ENCODE data around the gene GABPA.
"Not testable (repeated sequence)": the region's sequence is repeated elsewhere in the genome, so short reads cannot be mapped to it uniquely, and the experiment has no call there.

GABPA gene

DNA sequence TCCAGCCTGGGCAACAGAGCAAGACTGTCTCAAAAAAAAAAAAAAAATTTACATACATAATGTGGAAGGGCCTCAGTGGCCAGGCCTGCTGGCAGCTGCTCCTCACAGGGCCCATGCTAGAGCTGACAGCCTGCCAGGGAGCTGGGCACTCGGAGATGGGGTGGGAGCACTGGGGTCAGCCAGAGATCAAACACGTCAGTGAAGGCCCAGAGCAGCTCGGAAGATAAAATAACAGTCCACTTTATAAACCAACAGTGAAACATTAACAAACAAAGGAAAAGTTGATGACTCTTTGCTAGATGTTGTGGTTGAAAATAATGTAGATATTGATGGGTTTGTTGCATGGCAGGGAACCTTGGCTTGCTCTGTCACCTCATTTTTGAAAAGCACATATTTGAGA lies 42.8 kb upstream of the GABPA start:
- H3K27ac ChIP-seq (ENCODE audit: low read length, poor library complexity, severe bottlenecking), result no peak overlapping the region

DNA sequence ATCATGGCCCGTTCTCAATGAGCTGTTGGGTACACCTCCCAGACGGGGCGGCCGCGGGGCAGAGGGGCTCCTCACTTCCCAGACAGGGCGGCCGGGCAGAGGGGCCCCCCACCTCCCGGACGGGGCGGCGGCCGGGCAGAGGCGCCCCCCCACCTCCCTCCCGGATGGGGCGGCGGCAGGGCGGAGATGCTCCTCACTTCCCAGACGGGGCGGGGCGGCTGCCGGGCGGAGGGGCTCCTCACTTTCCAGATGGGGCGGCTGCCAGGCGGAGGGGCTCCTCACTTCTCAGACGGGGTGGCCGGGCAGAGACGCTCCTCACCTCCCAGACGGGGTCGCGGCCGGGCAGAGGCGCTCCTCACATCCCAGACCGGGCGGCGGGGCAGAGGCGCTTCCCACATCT lies 39.3 kb upstream of the GABPA start:
- H4K8ac ChIP-seq (ENCODE audit: low read length); H3K36me3 ChIP-seq (ENCODE audit: control insufficient read depth in 1 of 2, insufficient read depth in 2 of 2, low read depth in 1 of 2, low read length in 2 of 2); H3K14ac ChIP-seq (ENCODE audit: low read length in 2 of 2); DNase-seq; H3K23ac ChIP-seq (ENCODE audit: low read length in 2 of 2); H3K4me1 ChIP-seq (ENCODE audit: control insufficient read depth, insufficient read depth, low read depth, low read length); H2AK5ac ChIP-seq (ENCODE audit: low read length, severe bottlenecking); H2AFZ ChIP-seq (ENCODE audit: low read depth, low read length); H3K18ac ChIP-seq (ENCODE audit: low read depth in 1 of 2, low read length in 2 of 2); H3K4me3 ChIP-seq (ENCODE audit: insufficient read depth in 1 of 2, low read depth in 1 of 2, low read length in 2 of 2); H4K91ac ChIP-seq (ENCODE audit: low read length); H2BK12ac ChIP-seq (ENCODE audit: low read length in 2 of 2); H3K27me3 ChIP-seq (ENCODE audit: control insufficient read depth in 1 of 2, insufficient read depth in 1 of 2, low read length in 2 of 2); H3K9ac ChIP-seq (ENCODE audit: low read length); H3K9me3 ChIP-seq (ENCODE audit: control insufficient read depth, low read length); H2BK120ac ChIP-seq (ENCODE audit: low read depth, low read length); H3K4ac ChIP-seq (ENCODE audit: low read depth in 1 of 2, low read length in 2 of 2); H3K4me2 ChIP-seq (ENCODE audit: low read length, poor library complexity, severe bottlenecking); H2BK5ac ChIP-seq (ENCODE audit: low read depth, low read length, poor library complexity, severe bottlenecking); H2BK15ac ChIP-seq (ENCODE audit: low read depth, poor library complexity, severe bottlenecking); H3K79me1 ChIP-seq (replicated peaks; ENCODE audit: low read length, poor library complexity, severe bottlenecking); H3K27ac ChIP-seq (ENCODE audit: low read length, poor library complexity, severe bottlenecking): not testable (repeated sequence)
- WGBS, result 89% methylated on average over 19 of the region's 36 CpGs

More for the DNA sequence above, 42.8 kb upstream of the GABPA start:
- H4K91ac ChIP-seq (ENCODE audit: low read length), result no peak overlapping the region
- 50% methylated on average over 1 of the region's 3 CpGs for WGBS
- H3K4me1 ChIP-seq (ENCODE audit: control insufficient read depth, insufficient read depth, low read depth, low read length), result no peaks in the 10 kb centered on the region
- no peak overlapping the region for H2BK5ac ChIP-seq (ENCODE audit: low read depth, low read length, poor library complexity, severe bottlenecking)
- no peaks in the 10 kb centered on the region for H3K36me3 ChIP-seq (ENCODE audit: control insufficient read depth in 1 of 2, insufficient read depth in 2 of 2, low read depth in 1 of 2, low read length in 2 of 2)
- H3K9ac ChIP-seq (ENCODE audit: low read length), result no peak overlapping the region
- no peak overlapping the region for H2AFZ ChIP-seq (ENCODE audit: low read depth, low read length)
- no peak overlapping the region for H2BK15ac ChIP-seq (ENCODE audit: low read depth, poor library complexity, severe bottlenecking)
- H3K27me3 ChIP-seq (ENCODE audit: control insufficient read depth in 1 of 2, insufficient read depth in 1 of 2, low read length in 2 of 2), result no peaks in the 10 kb centered on the region
- no peak overlapping the region for H2BK120ac ChIP-seq (ENCODE audit: low read depth, low read length)
- H4K8ac ChIP-seq (ENCODE audit: low read length), result no peak overlapping the region
- no peak overlapping the region for H3K4ac ChIP-seq (ENCODE audit: low read depth in 1 of 2, low read length in 2 of 2)
- no peak overlapping the region for H3K14ac ChIP-seq (ENCODE audit: low read length in 2 of 2)
- H3K9me3 ChIP-seq (ENCODE audit: control insufficient read depth, low read length), result no peaks in the 10 kb centered on the region
- H3K4me2 ChIP-seq (ENCODE audit: low read length, poor library complexity, severe bottlenecking), result no peak overlapping the region
- H3K79me1 ChIP-seq (replicated peaks; ENCODE audit: low read length, poor library complexity, severe bottlenecking), result no peaks in the 10 kb centered on the region
- no peak for DNase-seq
- no peak overlapping the region for H2BK12ac ChIP-seq (ENCODE audit: low read length in 2 of 2)
- H3K23ac ChIP-seq (ENCODE audit: low read length in 2 of 2), result no peak overlapping the region
- no peak overlapping the region for H3K18ac ChIP-seq (ENCODE audit: low read depth in 1 of 2, low read length in 2 of 2)
- no peak overlapping the region for H3K4me3 ChIP-seq (ENCODE audit: insufficient read depth in 1 of 2, low read depth in 1 of 2, low read length in 2 of 2)
- H2AK5ac ChIP-seq (ENCODE audit: low read length, severe bottlenecking), result no peak overlapping the region

DNA sequence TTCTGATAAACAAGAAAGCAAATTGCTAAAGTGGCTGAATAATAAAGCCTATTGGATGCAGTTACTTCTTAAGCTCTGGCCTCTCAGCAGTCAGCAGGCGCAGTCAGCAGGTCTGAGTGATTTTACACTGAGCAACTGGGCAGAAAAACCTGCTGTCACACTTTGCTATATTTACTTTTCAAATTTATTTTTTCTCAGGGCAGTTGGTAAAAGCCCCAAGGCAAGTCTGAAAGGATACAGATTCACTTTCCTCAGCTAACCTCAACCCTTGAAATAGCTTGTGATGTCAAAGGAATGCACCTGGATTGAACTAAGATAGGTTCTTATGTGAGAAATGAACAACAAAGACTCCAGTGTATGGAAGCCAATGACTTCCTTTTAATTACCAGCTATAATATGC lies 34.0 kb upstream of the GABPA start:
- 76% methylated on average over 1 of the region's 1 CpG for WGBS
- no peak overlapping the region for H2BK120ac ChIP-seq (ENCODE audit: low read depth, low read length)
- H2AK5ac ChIP-seq (ENCODE audit: low read length, severe bottlenecking), result no peak overlapping the region
- H3K4ac ChIP-seq (ENCODE audit: low read depth in 1 of 2, low read length in 2 of 2), result no peak overlapping the region
- no peak overlapping the region for H3K23ac ChIP-seq (ENCODE audit: low read length in 2 of 2)
- H3K79me1 ChIP-seq (replicated peaks; ENCODE audit: low read length, poor library complexity, severe bottlenecking), result no peaks in the 10 kb centered on the region
- no peaks in the 10 kb centered on the region for H3K4me1 ChIP-seq (ENCODE audit: control insufficient read depth, insufficient read depth, low read depth, low read length)
- no peak overlapping the region for H3K9ac ChIP-seq (ENCODE audit: low read length)
- H3K18ac ChIP-seq (ENCODE audit: low read depth in 1 of 2, low read length in 2 of 2), result no peak overlapping the region
- no peak overlapping the region for H2AFZ ChIP-seq (ENCODE audit: low read depth, low read length)
- H2BK15ac ChIP-seq (ENCODE audit: low read depth, poor library complexity, severe bottlenecking), result no peak overlapping the region
- no peaks in the 10 kb centered on the region for H3K36me3 ChIP-seq (ENCODE audit: control insufficient read depth in 1 of 2, insufficient read depth in 2 of 2, low read depth in 1 of 2, low read length in 2 of 2)
- no peak overlapping the region for H4K8ac ChIP-seq (ENCODE audit: low read length)
- H3K4me3 ChIP-seq (ENCODE audit: insufficient read depth in 1 of 2, low read depth in 1 of 2, low read length in 2 of 2), result no peak overlapping the region
- no peaks in the 10 kb centered on the region for H3K9me3 ChIP-seq (ENCODE audit: control insufficient read depth, low read length)
- H2BK12ac ChIP-seq (ENCODE audit: low read length in 2 of 2), result no peak overlapping the region
- no peak overlapping the region for H3K4me2 ChIP-seq (ENCODE audit: low read length, poor library complexity, severe bottlenecking)
- H3K14ac ChIP-seq (ENCODE audit: low read length in 2 of 2), result no peak overlapping the region
- no peak for DNase-seq
- no peak overlapping the region for H3K27ac ChIP-seq (ENCODE audit: low read length, poor library complexity, severe bottlenecking)
- no peak overlapping the region for H2BK5ac ChIP-seq (ENCODE audit: low read depth, low read length, poor library complexity, severe bottlenecking)
- H4K91ac ChIP-seq (ENCODE audit: low read length), result no peak overlapping the region
- H3K27me3 ChIP-seq (ENCODE audit: control insufficient read depth in 1 of 2, insufficient read depth in 1 of 2, low read length in 2 of 2), result no peaks in the 10 kb centered on the region

GRCh38 chr21:25701529-25701928 lies 33.2 kb upstream of the GABPA start:
- WGBS, result no CpG with 5 or more reads among the region's 4 CpGs
- no peak overlapping the region for H4K8ac ChIP-seq (ENCODE audit: low read length)
- no peak overlapping the region for H2BK12ac ChIP-seq (ENCODE audit: low read length in 2 of 2)
- no peak overlapping the region for H2AK5ac ChIP-seq (ENCODE audit: low read length, severe bottlenecking)
- H3K4ac ChIP-seq (ENCODE audit: low read depth in 1 of 2, low read length in 2 of 2), result no peak overlapping the region
- H2BK15ac ChIP-seq (ENCODE audit: low read depth, poor library complexity, severe bottlenecking), result no peak overlapping the region
- no peak overlapping the region for H3K18ac ChIP-seq (ENCODE audit: low read depth in 1 of 2, low read length in 2 of 2)
- no peaks in the 10 kb centered on the region for H3K27me3 ChIP-seq (ENCODE audit: control insufficient read depth in 1 of 2, insufficient read depth in 1 of 2, low read length in 2 of 2)
- no peak overlapping the region for H4K91ac ChIP-seq (ENCODE audit: low read length)
- H3K79me1 ChIP-seq (replicated peaks; ENCODE audit: low read length, poor library complexity, severe bottlenecking), result no peaks in the 10 kb centered on the region
- H3K4me1 ChIP-seq (ENCODE audit: control insufficient read depth, insufficient read depth, low read depth, low read length), result no peaks in the 10 kb centered on the region
- no peak overlapping the region for H3K14ac ChIP-seq (ENCODE audit: low read length in 2 of 2)
- H3K9me3 ChIP-seq (ENCODE audit: control insufficient read depth, low read length), result no peaks in the 10 kb centered on the region
- no peak overlapping the region for H3K4me3 ChIP-seq (ENCODE audit: insufficient read depth in 1 of 2, low read depth in 1 of 2, low read length in 2 of 2)
- H2BK120ac ChIP-seq (ENCODE audit: low read depth, low read length), result no peak overlapping the region
- DNase-seq, result no peak
- H3K23ac ChIP-seq (ENCODE audit: low read length in 2 of 2), result no peak overlapping the region
- no peak overlapping the region for H3K4me2 ChIP-seq (ENCODE audit: low read length, poor library complexity, severe bottlenecking)
- no peak overlapping the region for H3K9ac ChIP-seq (ENCODE audit: low read length)
- no peak overlapping the region for H2BK5ac ChIP-seq (ENCODE audit: low read depth, low read length, poor library complexity, severe bottlenecking)
- no peak overlapping the region for H2AFZ ChIP-seq (ENCODE audit: low read depth, low read length)
- no peak overlapping the region for H3K27ac ChIP-seq (ENCODE audit: low read length, poor library complexity, severe bottlenecking)
- H3K36me3 ChIP-seq (ENCODE audit: control insufficient read depth in 1 of 2, insufficient read depth in 2 of 2, low read depth in 1 of 2, low read length in 2 of 2), result no peaks in the 10 kb centered on the region

Measured in mesenchymal stem cell (in vitro differentiated cells and primary cell).